Measurements from ENCODE around the gene NEURL4.

Gene NEURL4

DNA sequence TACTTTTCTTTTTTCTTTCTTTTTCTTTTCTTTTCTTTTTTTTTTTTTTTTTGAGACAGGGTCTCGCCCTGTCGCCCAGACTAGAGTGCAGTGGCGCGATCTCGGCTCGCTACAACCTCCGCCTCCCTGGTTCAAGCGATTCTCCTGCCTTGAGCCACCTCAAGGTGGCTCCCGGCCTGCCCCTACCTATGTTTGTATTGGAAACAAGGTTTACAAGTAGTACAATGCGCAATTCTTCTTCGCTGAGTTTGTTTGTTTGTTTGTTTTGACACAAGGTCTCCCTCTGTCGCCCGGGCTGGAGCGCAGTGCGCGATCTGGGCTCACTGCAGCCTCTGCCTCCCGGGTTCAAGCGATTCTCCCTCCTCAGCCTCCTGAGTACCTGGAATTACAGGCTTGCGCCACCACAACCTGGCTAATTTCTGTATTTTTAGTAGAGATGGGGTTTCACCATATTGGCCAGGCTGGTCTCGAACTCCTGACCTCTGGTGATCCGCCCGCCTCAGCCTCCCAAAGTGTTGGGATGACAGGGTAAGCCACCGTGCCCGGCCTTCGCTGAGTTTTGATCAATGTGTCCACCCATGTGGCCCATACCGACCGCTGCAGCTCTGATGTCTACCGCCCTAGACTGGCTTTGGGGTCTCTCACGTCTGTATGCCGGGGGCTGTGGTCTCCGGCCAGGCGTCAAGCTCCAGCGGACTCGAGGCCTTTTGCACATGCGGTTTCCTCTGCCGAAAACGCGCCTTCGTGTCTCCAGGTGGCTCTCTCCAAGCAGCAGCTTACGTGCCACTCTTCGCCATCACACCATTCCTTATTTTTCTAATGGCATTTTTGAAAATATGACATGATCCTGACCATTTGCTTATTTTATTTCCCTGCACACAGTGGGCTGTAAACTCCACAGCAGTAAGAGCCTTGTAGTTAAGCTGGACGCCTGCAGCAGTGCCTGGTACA is 33.6 kb downstream of the NEURL4 start:
- peak; percentile 21 for DNase-seq

DNA sequence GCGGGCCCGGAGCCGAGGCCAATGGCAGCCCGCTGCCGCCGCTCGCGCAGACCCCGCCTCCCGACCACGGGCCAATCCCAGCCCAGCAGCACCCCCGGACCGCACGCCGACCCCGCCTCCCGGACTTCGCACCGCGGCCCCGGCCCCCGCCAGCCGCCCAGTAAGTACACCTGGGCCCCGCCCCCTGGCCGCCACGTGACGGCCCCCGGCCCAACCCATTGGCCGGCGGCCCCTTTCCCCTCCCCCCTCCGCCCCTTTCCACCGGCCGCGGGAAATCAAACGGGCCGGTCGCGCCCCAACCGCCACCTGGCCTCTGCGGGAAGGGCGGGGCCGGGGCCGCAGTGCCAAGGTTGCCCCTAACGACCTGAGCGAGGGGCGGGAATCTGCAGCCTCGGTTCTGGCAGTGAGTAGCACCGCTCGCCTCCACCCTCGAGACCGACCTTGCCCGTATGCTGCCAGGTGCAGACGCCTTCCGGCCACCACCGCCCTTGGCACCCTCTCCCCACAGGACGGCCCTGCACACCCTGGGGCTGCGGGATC is 34.5 kb downstream of the NEURL4 start, which contains the start of gene YBX2:
TSS of gene YBX2 (minus strand) at position 26 of the 540 bp plus-strand sequence. CDS start 139 bp downstream, outside the sequence.
- DNase-seq: peak; percentile 46

DNA sequence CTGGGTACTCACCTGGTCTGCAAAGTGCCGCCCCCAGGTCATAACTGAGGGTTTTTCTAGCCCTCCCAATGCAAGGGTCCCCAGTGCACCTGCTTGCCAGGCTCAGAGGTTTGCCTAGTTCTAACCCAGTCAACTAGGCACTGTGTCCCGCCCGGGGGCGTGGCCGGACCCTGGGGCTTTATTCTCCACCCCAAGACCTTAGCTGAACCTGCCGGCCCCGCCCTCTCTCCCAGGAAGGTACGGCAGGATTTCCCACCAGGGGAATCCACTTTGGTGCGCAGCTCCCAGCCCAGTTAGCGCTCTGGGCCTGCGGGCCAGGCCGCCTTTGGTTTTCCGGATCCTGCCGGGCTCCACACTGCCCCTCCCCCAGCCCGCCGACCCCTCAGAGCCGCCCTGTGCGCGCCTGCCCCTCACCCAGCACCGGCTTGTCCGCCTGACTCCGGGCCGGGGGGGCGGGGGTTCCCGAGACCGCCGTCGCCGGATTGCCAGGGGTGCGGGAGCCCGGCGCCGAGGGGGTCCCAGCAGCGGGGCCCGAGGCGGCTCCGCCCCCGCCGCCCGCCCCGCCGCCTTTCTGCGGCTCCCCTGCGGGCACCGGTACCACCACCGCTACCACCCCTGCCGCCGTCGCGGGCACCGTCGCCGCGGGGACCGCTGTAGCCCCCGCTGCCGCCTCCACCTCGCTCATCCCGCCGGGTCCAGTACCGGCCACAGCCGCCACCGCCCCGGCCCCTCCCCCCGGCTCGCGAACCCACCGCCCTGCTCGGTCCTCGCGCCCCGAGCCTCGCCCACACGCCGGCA is 35.1 kb downstream of the NEURL4 start:
- peak; percentile 21 for DNase-seq

DNA sequence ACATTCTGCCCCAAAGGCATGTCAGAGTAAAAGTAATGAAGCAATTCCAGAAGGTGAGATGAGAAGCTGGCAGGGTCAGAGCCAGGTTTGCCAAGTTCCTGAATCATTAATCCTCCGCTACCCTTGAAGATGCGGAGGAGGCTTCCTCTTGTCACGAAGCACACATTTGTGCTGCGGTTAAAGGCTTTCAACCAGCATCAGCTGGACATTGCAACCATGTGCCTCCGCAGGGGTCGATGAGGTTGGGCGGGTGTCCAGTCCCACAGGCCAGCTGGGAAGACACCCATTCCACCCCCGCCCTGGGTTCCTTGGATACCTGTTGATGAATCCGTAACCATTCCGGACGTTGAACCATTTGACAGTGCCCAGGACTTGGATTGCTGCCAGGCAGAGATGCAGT is 36.0 kb downstream of the NEURL4 start:
- DNase-seq: no peak

DNA sequence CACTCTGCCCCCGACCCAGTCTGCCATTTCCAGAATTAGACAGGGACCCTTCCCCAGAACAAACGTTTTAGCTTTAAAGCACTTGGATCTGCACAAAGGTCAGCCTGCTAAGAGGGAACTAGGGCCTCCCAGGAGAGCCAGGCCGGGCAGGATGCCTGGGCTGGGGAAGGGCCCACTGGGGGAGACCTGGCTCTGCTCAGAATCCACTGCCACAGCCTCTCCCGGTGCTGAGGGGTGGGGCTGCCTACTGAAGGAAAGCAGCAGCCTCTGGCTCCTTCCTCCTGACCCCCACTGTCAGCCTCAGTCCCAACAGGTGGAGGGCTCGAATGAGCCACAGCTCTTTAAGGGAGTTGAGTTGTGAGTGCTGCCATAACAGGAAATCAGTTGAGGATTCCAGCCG is 36.4 kb downstream of the NEURL4 start:
- DNase-seq: no peak

DNA sequence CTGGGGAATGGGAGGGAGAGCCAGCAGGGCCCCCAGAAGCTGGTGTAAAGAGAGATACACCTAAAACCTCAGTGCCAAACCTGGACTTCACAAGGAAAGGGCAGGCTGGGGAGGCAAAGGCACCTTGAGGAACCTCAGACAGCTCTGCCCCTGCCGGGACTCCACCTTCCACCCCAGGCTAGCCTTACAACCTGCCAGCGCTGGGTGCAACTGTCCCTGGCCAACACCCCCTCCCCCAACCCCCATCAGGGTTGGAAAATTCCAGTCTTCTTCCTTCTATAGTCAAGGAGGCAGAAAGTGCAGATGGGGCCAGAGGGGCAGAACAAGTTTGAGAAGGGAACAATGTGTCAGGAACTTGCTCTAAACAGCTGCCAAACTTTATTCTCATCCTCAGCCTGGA is 36.9 kb downstream of the NEURL4 start:
- no peak for DNase-seq

DNA sequence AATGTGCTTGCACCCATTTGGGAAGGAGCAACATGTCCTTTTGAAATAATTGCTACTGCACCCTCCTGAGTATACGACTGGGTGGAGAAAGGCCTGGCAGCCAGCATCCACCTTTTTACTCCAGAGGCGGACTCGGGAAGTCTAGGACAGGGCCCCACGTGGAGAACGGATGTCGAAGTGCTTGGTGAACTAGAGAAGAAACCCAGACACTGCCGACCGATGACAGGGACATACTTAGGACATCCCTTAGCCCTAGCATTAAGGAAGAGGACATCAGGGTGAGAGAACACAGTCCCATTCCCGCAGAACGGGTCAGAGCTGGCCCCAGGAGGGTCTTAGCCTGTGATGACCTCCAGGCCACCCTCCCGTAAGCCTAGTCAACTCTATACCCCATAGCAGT is 38.5 kb downstream of the NEURL4 start:
- no peak for DNase-seq

DNA sequence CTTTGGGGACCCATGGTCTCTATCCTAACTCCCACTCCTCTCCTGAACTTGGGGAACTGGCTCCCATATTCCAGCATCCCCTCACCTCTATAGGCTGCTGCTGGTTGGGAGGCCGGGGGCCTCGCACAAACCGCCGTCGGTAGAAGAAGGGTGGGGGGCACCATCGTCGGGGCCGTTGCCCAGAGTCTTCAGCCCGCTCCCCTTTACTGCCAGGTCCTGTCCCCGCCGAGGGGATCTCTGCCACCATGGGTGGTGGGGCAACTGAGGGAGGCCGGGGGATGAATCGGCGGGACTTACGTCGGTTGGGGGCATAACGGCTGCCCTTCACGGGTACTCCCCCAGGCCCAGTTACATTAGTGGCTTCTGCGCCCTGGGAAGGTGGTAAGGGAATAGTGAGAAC is 39.0 kb downstream of the NEURL4 start:
- DNase-seq: no peak

DNA sequence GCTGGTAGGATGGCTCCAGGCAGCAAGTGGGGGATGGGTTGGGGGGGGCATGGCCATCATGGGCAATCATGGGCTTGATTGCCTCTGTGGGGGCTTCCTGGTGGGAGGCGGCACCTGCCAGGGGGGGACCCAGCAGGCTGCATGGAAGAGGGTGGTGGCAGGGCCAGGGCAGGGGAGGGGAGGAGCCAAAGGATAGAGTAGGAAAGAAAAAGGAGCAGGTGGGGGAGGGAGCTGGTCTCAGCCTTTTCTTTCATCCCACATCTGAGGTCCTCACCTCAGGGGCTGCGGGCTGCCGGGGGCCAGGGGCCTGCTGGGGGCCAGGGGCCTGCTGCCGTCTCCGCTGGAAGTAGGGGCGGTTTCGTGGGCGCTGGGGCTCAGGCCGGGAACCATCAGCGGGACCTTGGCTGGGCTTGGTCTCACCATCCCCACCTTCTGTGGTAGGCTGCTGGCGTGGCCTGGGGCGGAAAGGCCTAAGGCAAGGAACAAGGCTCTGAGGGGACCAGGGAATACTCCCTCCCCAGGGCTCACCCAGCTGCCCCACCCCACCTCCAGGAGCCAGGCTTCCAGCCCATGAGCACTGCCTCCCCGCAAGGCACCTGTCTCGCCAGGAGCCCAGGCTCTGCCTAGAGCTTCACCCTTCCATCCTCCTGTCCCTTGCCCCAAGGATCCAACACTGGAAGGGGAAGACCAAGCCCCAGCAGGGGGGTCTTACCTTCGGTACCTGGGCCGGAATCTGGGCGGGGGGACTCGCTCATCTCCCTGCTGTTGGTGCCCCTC is 39.7 kb downstream of the NEURL4 start:
- no peak for DNase-seq

DNA sequence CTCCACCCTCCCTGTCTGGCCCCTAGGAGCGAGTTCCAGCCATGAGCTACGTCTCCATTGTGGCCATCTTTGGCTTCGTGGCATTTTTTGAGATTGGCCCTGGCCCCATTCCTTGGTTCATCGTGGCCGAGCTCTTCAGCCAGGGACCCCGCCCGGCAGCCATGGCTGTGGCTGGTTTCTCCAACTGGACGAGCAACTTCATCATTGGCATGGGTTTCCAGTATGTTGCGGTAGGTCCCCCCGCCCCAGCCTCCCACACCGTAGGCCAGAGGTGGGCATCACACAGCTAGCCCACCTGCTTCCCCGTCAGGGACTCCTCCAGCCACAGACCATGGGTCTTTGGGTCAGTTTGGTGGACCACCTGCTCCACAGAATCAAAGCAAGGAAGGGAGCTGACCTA is 43.5 kb downstream of the NEURL4 start:
- no peak for DNase-seq

DNA sequence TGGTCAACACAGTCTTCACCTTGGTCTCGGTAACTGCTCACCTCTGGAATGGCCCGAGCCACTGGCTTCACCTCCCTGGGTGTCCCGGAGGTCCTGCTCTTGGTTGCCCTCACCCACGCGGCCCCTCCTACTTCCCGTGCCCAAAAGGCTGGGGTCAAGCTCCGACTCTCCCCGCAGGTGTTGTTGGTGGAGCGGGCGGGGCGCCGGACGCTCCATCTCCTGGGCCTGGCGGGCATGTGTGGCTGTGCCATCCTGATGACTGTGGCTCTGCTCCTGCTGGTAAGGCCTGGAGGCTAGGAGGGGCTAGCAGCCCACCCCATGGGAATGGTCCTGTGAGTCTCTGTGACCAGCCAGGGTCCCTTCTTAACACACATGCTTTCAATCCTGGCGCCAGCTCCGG is 44.2 kb downstream of the NEURL4 start:
- no peak for DNase-seq

DNA sequence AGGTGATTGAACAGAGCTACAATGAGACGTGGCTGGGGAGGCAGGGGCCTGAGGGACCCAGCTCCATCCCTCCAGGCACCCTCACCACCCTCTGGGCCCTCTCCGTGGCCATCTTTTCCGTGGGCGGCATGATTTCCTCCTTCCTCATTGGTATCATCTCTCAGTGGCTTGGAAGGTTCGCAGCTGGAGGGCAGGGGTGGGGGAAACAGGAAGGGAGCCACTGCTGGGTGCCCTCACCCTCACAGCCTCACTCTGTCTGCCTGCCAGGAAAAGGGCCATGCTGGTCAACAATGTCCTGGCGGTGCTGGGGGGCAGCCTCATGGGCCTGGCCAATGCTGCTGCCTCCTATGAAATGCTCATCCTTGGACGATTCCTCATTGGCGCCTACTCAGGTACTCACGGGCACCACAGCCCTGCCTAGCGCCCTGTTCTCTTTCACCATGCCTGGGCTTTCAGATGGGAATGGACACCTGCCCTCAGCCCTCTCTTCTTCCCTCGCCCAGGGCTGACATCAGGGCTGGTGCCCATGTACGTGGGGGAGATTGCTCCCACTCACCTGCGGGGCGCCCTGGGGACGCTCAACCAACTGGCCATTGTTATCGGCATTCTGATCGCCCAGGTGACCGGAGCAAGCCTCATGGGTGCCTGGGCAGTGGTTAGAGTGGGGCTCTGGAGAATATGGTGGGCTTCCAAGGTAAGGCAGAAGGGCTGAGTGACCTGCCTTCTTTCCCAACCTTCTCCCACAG is 45.5 kb downstream of the NEURL4 start:
- no peak for DNase-seq

DNA sequence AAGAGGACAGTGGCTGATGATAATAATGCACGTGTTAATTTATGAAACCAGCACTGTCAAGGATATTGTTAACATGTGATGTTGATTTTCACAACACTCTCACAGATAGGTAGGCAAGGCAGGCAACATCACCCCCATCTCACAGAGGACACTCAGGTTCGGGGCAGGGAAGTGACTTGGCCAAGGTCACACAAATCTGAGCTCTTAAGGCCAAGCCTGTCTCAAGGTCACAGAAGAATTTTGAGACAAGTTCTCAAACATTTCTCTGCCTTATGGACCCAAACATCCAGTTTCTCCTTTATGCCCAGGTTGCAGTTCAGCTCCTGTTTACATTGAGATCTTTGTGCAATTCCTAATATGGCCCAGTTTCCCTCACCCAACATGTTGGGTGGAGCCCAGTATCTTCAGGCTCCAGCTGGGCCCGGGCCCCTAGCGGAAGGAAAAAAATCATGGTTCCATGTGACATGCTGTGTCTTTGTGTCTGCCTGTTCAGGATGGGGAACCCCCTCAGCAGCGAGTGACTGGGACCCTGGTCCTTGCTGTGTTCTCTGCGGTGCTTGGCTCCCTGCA is 46.3 kb downstream of the NEURL4 start:
- DNase-seq: no peak

DNA sequence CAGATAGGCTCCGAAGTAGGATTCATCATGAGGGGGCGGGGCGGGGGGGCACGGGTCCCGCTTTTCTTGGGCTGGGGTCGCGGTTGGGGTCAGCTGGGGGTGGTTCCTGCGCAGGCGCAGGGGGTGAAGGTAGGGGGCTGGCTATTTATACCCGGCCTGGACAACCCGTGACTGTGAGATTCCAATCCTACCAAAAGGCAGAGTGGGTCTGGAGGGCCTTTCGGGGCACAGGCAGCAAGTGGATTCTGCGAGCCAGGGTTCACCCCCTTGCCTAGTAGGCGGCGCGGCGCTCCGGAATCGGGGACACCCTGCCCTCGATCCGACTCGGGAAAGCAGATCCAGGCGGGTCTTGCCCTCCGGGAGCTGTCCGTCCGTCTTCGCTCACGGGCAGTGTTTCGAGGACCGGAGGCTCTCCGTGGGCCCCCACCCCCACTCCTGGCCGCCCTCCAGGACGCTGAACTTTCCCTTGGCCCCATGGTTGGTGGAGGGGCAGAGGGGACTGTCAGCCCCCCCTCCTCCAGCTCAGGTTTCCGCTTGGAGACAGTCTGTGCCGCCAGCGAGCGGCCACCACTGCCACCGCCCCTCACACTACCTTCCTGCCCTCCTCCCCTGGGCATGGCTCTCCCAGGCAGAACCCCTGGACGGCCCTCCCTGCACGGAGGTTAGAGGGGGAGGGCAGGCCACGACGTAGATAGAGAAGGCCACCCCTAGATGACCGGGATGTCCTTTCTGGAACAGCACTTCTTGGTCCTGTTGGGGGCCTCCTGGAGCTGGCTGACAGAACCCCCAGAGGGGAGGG is 47.0 kb downstream of the NEURL4 start:
- peak; percentile 50 for DNase-seq

DNA sequence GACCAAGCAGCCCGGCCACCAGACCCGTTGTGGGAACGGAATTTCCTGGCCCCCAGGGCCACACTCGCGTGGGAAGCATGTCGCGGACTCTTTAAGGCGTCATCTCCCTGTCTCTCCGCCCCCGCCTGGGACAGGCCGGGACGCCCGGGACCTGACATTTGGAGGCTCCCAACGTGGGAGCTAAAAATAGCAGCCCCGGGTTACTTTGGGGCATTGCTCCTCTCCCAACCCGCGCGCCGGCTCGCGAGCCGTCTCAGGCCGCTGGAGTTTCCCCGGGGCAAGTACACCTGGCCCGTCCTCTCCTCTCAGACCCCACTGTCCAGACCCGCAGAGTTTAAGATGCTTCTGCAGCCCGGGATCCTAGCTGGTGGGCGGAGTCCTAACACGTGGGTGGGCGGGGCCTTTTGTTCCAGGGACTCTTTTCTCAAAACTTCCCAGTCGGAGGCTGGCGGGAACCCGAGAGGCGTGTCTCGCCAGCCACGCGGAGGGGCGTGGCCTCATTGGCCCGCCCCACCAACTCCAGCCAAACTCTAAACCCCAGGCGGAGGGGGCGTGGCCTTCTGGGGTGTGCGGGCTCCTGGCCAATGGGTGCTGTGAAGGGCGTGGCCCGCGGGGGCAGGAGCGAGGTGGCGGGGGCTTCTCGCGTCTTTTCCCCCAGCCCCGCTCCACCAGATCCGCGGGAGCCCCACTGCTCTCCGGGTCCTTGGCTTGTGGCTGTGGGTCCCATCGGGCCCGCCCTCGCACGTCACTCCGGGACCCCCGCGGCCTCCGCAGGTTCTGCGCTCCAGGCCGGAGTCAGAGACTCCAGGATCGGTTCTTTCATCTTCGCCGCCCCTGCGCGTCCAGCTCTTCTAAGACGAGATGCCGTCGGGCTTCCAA is 47.8 kb downstream of the NEURL4 start, which contains the start of gene SLC2A4:
TSS of gene SLC2A4 (plus strand) at position 645 of the 879 bp plus-strand sequence. CDS start at position 862, 217 bp downstream.
- peak; percentile 94 for DNase-seq

DNA sequence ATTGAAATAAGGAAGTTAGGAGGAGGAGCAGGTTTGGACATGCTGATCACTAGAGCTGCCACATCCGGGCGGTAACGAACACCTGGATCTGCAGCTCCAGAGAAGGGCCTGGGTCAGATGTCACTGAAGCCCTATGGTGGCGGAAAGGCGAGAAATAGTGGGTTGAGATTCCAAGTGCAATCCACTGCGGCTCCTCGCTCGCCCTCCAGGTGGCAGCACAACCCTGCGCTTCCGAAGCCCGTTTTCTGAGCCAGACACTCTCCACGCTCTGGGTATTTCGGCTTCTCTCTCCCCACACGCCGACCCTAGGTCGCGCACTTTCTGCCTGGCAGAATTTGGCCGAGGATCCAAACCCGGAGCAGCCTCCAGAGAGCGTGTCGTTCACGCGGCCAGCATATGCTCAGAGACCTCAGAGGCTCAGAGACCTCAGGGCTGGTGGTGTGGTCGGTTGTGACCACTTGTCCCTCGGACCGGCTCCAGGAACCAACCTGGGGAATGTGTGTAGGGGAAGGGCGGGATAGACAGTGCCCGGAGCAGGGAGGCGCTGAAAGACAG is 48.5 kb downstream of the NEURL4 start:
- peak; percentile 90 for DNase-seq

DNA sequence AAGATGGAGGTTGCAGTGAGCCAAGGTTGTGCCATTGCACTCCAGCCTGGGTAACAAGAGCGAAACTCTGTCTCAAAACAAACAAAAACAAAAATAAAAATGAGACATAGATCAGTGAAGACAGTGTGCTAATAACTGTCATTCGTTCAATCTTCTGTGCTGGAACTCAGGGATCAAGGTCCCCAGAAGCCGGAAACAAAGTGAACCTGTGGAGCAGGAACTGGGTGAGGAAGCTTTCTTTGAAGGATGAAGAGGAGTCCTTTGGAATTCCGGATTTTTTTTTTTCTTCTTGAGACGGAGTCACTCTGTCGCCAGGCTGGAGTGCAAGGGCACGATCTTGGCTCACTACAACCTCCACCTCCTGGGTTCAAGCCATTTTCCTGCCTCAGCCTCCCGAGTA is 49.7 kb downstream of the NEURL4 start:
- no peak for DNase-seq

DNA sequence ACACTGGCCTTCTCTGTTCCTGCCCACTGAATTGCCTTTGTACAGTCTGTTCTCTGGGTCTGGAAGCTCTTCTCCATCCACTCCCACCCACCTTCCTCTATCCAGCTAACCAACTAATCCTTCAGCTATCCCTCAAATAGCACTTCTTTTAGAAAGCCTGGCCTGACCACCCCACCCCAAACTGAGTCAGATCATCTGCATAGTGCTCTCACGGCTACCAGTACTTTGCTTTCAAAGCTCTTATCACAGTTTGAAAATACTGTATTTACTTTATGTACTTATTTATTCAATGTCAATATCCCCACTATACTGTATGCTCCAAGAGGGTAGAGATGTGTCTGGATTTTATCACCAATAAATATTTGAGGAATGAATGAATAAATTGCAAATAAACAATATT is 62.4 kb downstream of the NEURL4 start:
- no peak for DNase-seq

All from retina (tissue), 1 donor.